ENCODE results near the gene GRIN2A.

GRIN2A gene

DNA sequence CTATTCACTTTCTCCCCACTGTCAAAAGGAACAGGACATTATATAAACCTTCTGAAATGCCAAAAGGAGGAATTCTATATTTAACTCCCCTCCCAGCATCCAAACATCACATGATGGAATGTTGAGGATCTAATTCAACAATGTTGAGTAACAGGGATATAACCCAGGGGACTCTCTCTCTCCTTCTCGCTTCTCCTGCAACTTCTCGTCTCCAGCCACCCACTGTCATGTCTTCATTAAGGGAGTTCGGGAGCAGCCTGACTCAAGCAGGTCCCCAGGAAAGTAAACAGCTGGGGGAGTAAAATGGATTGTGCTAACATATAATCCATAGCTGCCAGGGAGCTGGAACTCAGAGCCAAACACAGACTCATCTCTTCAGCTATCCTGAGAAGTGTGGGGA lies 51.7 kb downstream of the GRIN2A start:
- no peak for DNase-seq (ENCODE audit: low read depth, low spot score)

- DNase-seq (ENCODE audit: low read depth, low spot score), result no peak
Observed at GRCh38 chr16:10128397-10129258, 53.6 kb downstream of the GRIN2A start.

GRCh38 chr16:10126686-10127085 lies 55.5 kb downstream of the GRIN2A start:
- no peak for DNase-seq (ENCODE audit: low read depth, low spot score)

- no peak for DNase-seq (ENCODE audit: low read depth, low spot score)
Observed at GRCh38 chr16:10123141-10123540, 59.1 kb downstream of the GRIN2A start.

GRCh38 chr16:10122546-10122945 lies 59.7 kb downstream of the GRIN2A start:
- no peak for DNase-seq (ENCODE audit: low read depth, low spot score)

DNA sequence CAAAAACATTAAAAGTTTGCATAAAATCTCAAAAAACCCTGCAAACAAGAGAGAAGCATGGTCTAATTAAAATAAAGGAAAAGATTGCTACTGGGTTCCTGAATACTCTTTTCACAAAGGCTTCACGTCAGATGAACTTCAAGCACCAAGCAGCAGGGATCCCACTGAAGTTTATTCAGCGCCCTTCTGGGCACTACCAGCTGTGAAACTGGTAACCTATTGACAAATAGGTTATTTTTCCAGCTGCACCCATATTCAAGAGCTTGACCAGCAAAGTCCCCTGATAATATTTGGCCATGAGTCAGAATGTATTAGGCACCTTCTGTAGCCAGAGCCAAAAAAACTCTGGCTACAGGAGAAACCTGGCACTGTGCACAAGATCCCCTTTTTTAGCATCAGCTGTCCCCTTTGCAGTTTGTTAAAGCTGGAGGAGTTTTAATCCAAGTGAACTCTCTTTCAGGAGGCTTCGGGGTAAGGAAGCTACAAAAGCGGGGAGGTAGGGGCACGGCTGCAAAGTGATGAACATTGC lies 60.3 kb downstream of the GRIN2A start:
- no peak for DNase-seq (ENCODE audit: low read depth, low spot score)

- DNase-seq (ENCODE audit: low read depth, low spot score), result no peak
Observed at GRCh38 chr16:10121491-10121890, 60.7 kb downstream of the GRIN2A start.

GRCh38 chr16:10120953-10121352 lies 61.3 kb downstream of the GRIN2A start:
- no peak for DNase-seq (ENCODE audit: low read depth, low spot score)

GRCh38 chr16:10114409-10114808 lies 67.8 kb downstream of the GRIN2A start:
- no peak for DNase-seq (ENCODE audit: low read depth, low spot score)

- no peak for DNase-seq (ENCODE audit: low read depth, low spot score)
Observed at GRCh38 chr16:10113248-10113647, 69.0 kb downstream of the GRIN2A start.

DNA sequence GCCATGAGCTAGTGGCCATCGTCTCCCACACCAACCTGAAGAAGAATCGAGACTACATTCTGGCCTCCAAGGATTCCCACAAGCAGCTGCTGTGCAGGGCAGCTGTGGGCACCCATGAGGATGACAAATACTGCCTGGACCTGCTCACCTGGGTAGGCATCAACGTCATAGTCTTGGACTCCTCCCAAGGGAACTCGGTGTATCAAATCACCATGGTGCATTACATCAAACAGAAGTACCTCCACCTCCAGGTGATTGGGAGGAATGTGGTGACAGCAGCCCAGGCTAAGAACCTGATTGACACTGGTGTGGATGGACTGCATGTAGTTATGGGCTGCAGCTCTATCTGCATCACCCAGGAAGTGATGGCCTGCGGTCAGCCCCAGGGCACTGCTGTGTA lies 70.2 kb downstream of the GRIN2A start:
- DNase-seq (ENCODE audit: low read depth, low spot score), result no peak

DNA sequence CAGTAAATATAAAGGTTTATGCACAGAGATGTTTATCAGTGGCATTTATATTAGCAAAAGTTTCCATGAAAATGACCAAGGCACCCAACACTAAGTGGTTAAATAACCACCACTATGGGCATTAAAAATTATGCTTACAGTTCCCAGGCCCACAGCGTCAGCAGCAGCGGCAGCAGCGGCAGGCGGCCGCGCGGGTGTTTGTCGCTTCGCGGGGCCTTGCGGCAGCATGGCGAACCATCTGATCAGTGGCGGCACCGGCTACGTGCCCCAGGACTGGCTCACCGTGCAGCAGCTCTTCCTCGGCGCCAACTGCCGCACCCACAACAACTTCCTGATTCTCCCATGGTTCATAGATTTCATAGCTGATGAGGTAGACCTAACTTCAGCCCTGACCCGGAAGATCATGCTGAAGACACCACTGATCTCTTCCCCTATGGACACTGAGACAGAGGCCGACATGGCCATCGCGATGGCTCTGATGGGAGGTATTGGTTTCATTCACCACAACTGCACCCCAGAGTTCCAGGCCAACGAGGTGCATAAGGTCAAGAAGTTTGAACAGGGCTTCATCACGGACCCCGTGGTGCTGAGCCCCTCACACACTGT lies 71.0 kb downstream of the GRIN2A start:
- DNase-seq (ENCODE audit: low read depth, low spot score), result no peak

- DNase-seq (ENCODE audit: low read depth, low spot score), result no peak
Observed at GRCh38 chr16:10110552-10110951, 71.7 kb downstream of the GRIN2A start.

GRCh38 chr16:10107081-10107480 lies 75.1 kb downstream of the GRIN2A start:
- DNase-seq (ENCODE audit: low read depth, low spot score), result no peak

- no peak for DNase-seq (ENCODE audit: low read depth, low spot score)
Observed at GRCh38 chr16:10103700-10104099, 78.5 kb downstream of the GRIN2A start.

GRCh38 chr16:10103118-10103517 lies 79.1 kb downstream of the GRIN2A start:
- no peak for DNase-seq (ENCODE audit: low read depth, low spot score)

- no peak for DNase-seq (ENCODE audit: low read depth, low spot score)
Observed at GRCh38 chr16:10100829-10101228, 81.4 kb downstream of the GRIN2A start.

GRCh38 chr16:10098991-10099390 lies 83.2 kb downstream of the GRIN2A start:
- no peak for DNase-seq (ENCODE audit: low read depth, low spot score)

DNA sequence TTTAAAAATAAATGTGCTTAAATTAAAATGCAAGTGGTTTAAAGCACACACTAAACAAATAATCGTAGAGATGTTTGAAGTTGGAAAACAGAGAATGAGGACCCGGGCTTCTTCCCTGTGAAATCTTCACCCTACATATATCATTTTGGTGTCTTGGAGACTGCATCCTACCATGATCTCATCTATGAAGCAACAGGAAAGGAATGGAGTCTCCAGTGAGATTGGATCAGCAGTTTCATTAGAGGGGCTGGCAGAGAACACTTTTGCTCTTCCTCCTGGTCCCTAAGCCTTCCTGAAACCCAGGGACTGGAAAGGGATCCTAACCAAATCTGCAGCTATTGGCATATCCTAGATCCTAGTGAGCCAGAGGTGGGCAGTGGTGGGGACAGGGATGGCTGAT lies 85.0 kb downstream of the GRIN2A start:
- DNase-seq (ENCODE audit: low read depth, low spot score), result no peak

- no peak for DNase-seq (ENCODE audit: low read depth, low spot score)
Observed at GRCh38 chr16:10093576-10093975, 88.7 kb downstream of the GRIN2A start.

GRCh38 chr16:10090816-10091215 lies 91.4 kb downstream of the GRIN2A start:
- no peak for DNase-seq (ENCODE audit: low read depth, low spot score)

- DNase-seq (ENCODE audit: low read depth, low spot score), result no peak
Observed at GRCh38 chr16:10088380-10088793, 93.8 kb downstream of the GRIN2A start.

DNA sequence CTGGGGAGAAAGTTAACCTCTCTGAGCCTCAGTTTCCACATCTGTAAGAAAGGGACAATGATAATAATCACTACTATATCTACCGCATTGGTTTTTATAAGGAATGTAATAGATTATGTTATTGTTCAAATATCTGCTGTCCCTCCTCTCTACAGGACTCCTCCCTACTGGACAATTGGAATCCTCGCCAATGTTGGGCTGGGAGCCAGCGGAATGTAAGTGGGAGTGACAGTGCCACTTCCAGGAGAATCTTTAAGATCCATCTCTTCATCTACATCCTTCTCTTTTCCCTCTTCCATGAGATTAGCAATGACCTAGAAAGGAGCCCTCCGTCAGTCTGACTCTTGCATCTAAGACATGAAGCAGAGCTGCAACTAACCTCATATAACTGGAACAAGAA lies 95.1 kb downstream of the GRIN2A start:
- no peak for DNase-seq (ENCODE audit: low read depth, low spot score)
